CD8-positive, alpha-beta memory T cell (primary cell): ENCODE results near the gene MPI. TPM values are rescaled to one million over a fixed set of nuclear protein-coding genes. Genes with fewer than 3 reads are reported as not detected.
A peak's percentile ranks its signal among the peaks of the same experiment; 100 is the strongest.
"Not testable (repeated sequence)": the region's sequence is repeated elsewhere in the genome, so short reads cannot be mapped to it uniquely, and the experiment has no call there.

Experiments used
- CTCF ChIA-PET: fragments of 350-600 bp; sonication (Branson Sonifier 250); formaldehyde crosslinking; loops from one replicate; lab custom pipeline; 2021; ENCODE audit warnings: antibody characterized with exemption; lab: Charles Lee
- POLR2A ChIA-PET: fragments of 350-600 bp; sonication (Branson Sonifier 250); formaldehyde crosslinking; loops from one replicate; lab custom pipeline; 2021; ENCODE audit warnings: antibody characterized with exemption; lab: Charles Lee
- DNase-seq, 5 donors: peaks; one replicate each; pipeline versions ENCODE4 v3.0.0 to v3.0.0-alpha.2; 2020 to 2022; ENCODE audit warnings: mixed read lengths in 1 of 5
- H3K27ac ChIP-seq: one replicate; pipeline ENCODE4 v1.7.0; 2013; ENCODE audit warnings: low read depth, mild to moderate bottlenecking, low read length, moderate library complexity
- H3K27me3 ChIP-seq: 2 replicates; pipeline ENCODE4 v1.7.0; 2013; ENCODE audit warnings: low read length, mild to moderate bottlenecking; ENCODE audit not compliant: insufficient read depth, poor library complexity, severe bottlenecking
- H3K36me3 ChIP-seq: 2 replicates; pipeline ENCODE4 v1.7.0; 2013; ENCODE audit warnings: mild to moderate bottlenecking, low read length, moderate library complexity; ENCODE audit not compliant: insufficient read depth
- H3K4me1 ChIP-seq: 2 replicates; pipeline ENCODE4 v1.7.0; 2013; ENCODE audit warnings: mild to moderate bottlenecking, low read length, moderate library complexity; ENCODE audit not compliant: insufficient read depth
- H3K4me3 ChIP-seq: 2 replicates; pipeline ENCODE4 v1.7.0; 2013; ENCODE audit warnings: mild to moderate bottlenecking, low read length
- H3K9me3 ChIP-seq: 2 replicates; pipeline ENCODE4 v1.7.0; 2013; ENCODE audit warnings: mild to moderate bottlenecking, low read length
- H3K27ac Mint-ChIP-seq, 8 donors: one replicate each; pipeline ENCODE4 v1.8.0; 2020 to 2021; ENCODE audit warnings: mixed read lengths in 8 of 8, mild to moderate bottlenecking in 6 of 8, inconsistent platforms in 3 of 8, moderate library complexity in 3 of 8
- H3K27me3 Mint-ChIP-seq, 2 donors: one replicate each; pipeline ENCODE4 v1.8.0; 2020 to 2021; ENCODE audit warnings: mixed read lengths in 2 of 2, mild to moderate bottlenecking in 1 of 2, moderate library complexity in 1 of 2
- H3K36me3 Mint-ChIP-seq, 3 donors: one replicate each; pipeline ENCODE4 v1.8.0; 2020 to 2021; ENCODE audit warnings: mixed read lengths in 3 of 3, inconsistent platforms in 1 of 3, mild to moderate bottlenecking in 1 of 3
- H3K4me1 Mint-ChIP-seq, 3 donors: one replicate each; pipeline ENCODE4 v1.8.0; 2020 to 2021; ENCODE audit warnings: mixed read lengths in 3 of 3, inconsistent platforms in 1 of 3, mild to moderate bottlenecking in 1 of 3
- H3K4me3 Mint-ChIP-seq, 7 donors: one replicate each; pipeline ENCODE4 v1.8.0; 2020 to 2021; ENCODE audit warnings: mixed read lengths in 7 of 7, mild to moderate bottlenecking in 6 of 7, moderate library complexity in 4 of 7, inconsistent platforms in 2 of 7
- H3K9me3 Mint-ChIP-seq, 5 donors: one replicate each; pipeline ENCODE4 v1.8.0; 2020 to 2022; ENCODE audit warnings: mixed read lengths in 5 of 5, mild to moderate bottlenecking in 3 of 5, moderate library complexity in 2 of 5, inconsistent platforms in 1 of 5
- polyA plus RNA-seq: library from polyadenylated mRNA; unstranded; fragments of 300-500 nt; fragmentation: Illumina TruSeq; gene quantifications from one replicate; pipeline ENCODE4 v1.2.3, GENCODE V29; 2021
- total RNA-seq, 2 experiments: library from RNA; stranded (reverse); gene quantifications; one replicate each; pipeline ENCODE4 v1.2.3, GENCODE V29; 2021

The MPI gene
- total and polyA plus RNA-seq, 3 experiments from 2014 or later = 40.4 to 61.1 (median 43.0) TPM

- H3K36me3 ChIP-seq = peaks cover 6% of the 10 kb centered on the region
- no peaks in the 10 kb centered on the region for H3K9me3 Mint-ChIP-seq
- H3K27ac Mint-ChIP-seq = peak overlapping the region; percentile 85 to 100 (median 96)
- peak in 3 of 5 donors; percentile 61 to 74 (median 70) for DNase-seq
- ChIA-PET POLR2A (interaction anchor here (0.6 to 1.6 kb wide), 12 partner anchors 8 to 117 kb away, joined by 3 to 12 read pairs (median 4); partner anchors contain the start of gene FAM219B), CTCF (interaction anchor here (0.9 to 2.6 kb wide), 9 partner anchors 9 to 279 kb away, joined by 3 to 8 read pairs (median 4); no protein-coding TSS in a partner anchor)
- H3K27me3 ChIP-seq = no peaks in the 10 kb centered on the region
- peaks cover 46% of the 10 kb centered on the region for H3K4me1 ChIP-seq
- H3K4me3 ChIP-seq = peak overlapping the region; percentile 19
- H3K9me3 ChIP-seq = no peaks in the 10 kb centered on the region
- no peaks in the 10 kb centered on the region for H3K27me3 Mint-ChIP-seq
- H3K4me3 Mint-ChIP-seq = peak overlapping the region; percentile 48 to 87 (median 79)
- peaks cover 36 to 62% (median 46%) of the 10 kb centered on the region in 3 donors for H3K4me1 Mint-ChIP-seq
- peaks cover 0 to 50% (median 7%) of the 10 kb centered on the region in 3 donors for H3K36me3 Mint-ChIP-seq
- H3K27ac ChIP-seq = peak overlapping the region; percentile 34
These were observed 3.8 kb downstream of the MPI start for GRCh38 chr15:74893627-74894026.

GRCh38 chr15:74894383-74894782 is 4.5 kb downstream of the MPI start:
- not testable (repeated sequence) for H3K36me3 ChIP-seq, DNase-seq, H3K27me3 ChIP-seq, H3K9me3 Mint-ChIP-seq, H3K9me3 ChIP-seq, H3K27me3 Mint-ChIP-seq, H3K4me3 ChIP-seq, H3K27ac ChIP-seq
- POLR2A ChIA-PET = interaction anchor here (0.6 to 1.6 kb wide), 4 partner anchors 7 to 57 kb away, joined by 3 to 12 read pairs (median 6); partner anchors contain the start of gene FAM219B
- peaks cover 0 to 57% (median 7%) of the 10 kb centered on the region in 3 donors for H3K36me3 Mint-ChIP-seq
- H3K4me1 Mint-ChIP-seq = peaks cover 32 to 61% (median 46%) of the 10 kb centered on the region in 3 donors
- peaks cover 42% of the 10 kb centered on the region for H3K4me1 ChIP-seq
- H3K4me3 Mint-ChIP-seq = peak overlapping the region in 2 of 7 donors; percentile 78 to 86
- CTCF ChIA-PET = interaction anchor here (1.0 to 1.4 kb wide), 6 partner anchors 13 to 280 kb away, joined by 3 to 7 read pairs (median 3); partner anchors contain the start of gene ULK3
- H3K27ac Mint-ChIP-seq = peak overlapping the region in 2 of 8 donors; percentile 50 to 70

- no peaks in the 10 kb centered on the region for H3K27me3 ChIP-seq
- H3K36me3 ChIP-seq = peaks cover 17% of the 10 kb centered on the region
- H3K4me3 ChIP-seq = no peak overlapping the region
- POLR2A ChIA-PET = interaction anchor here (0.6 kb wide), 1 partner anchor 12 kb away, joined by 3 read pairs; no protein-coding TSS in a partner anchor
- Mint-ChIP-seq H3K27me3 (no peaks in the 10 kb centered on the region), H3K4me3 (no peak overlapping the region), H3K27ac (peak overlapping the region in 7 of 8 donors; percentile 56 to 84 (median 75)), H3K36me3 (peaks cover 0 to 63% (median 12%) of the 10 kb centered on the region in 3 donors), H3K9me3 (no peaks in the 10 kb centered on the region), H3K4me1 (peaks cover 21 to 53% (median 36%) of the 10 kb centered on the region in 3 donors)
- no peak for DNase-seq
- no peaks in the 10 kb centered on the region for H3K9me3 ChIP-seq
- peaks cover 36% of the 10 kb centered on the region for H3K4me1 ChIP-seq
- no peak overlapping the region for H3K27ac ChIP-seq
- CTCF ChIA-PET = interaction anchor here (1.1 to 3.0 kb wide), 2 partner anchors 11 to 125 kb away, joined by 3 to 9 read pairs; partner anchors contain the start of gene FAM219B
These were observed 6.0 kb downstream of the MPI start for GRCh38 chr15:74895830-74896229.

- no peak for DNase-seq
- Mint-ChIP-seq H3K27me3 (no peaks in the 10 kb centered on the region), H3K4me1 (peaks cover 21 to 52% (median 38%) of the 10 kb centered on the region in 3 donors), H3K4me3 (no peak overlapping the region), H3K36me3 (peaks cover 0 to 65% (median 13%) of the 10 kb centered on the region in 3 donors), H3K27ac (peak overlapping the region in 3 of 8 donors; percentile 42 to 62 (median 55)), H3K9me3 (no peaks in the 10 kb centered on the region)
- no peak overlapping the region for H3K4me3 ChIP-seq
- ChIA-PET POLR2A (no interaction called here), CTCF (interaction anchor here (1.0 to 3.0 kb wide), 4 partner anchors 10 to 125 kb away, joined by 3 to 9 read pairs (median 3); partner anchors contain the start of gene FAM219B)
- H3K9me3 ChIP-seq = no peaks in the 10 kb centered on the region
- H3K36me3 ChIP-seq = peaks cover 21% of the 10 kb centered on the region
- no peak overlapping the region for H3K27ac ChIP-seq
- no peaks in the 10 kb centered on the region for H3K27me3 ChIP-seq
- H3K4me1 ChIP-seq = peaks cover 36% of the 10 kb centered on the region
These were observed 6.5 kb downstream of the MPI start for GRCh38 chr15:74896316-74896715.

GRCh38 chr15:74897300-74897701 is 7.5 kb downstream of the MPI start:
- no peak overlapping the region for H3K27ac ChIP-seq
- peaks cover 40% of the 10 kb centered on the region for H3K4me1 ChIP-seq
- H3K4me3 Mint-ChIP-seq = no peak overlapping the region
- peaks cover 28 to 52% (median 40%) of the 10 kb centered on the region in 3 donors for H3K4me1 Mint-ChIP-seq
- no peak for DNase-seq
- no peaks in the 10 kb centered on the region for H3K9me3 Mint-ChIP-seq
- H3K36me3 Mint-ChIP-seq = peaks cover 0 to 64% (median 13%) of the 10 kb centered on the region in 3 donors
- ChIA-PET POLR2A (interaction anchor here (1.0 kb wide), 1 partner anchor 9 kb away, joined by 3 read pairs; no protein-coding TSS in a partner anchor), CTCF (interaction anchor here (1.0 to 3.0 kb wide), 3 partner anchors 9 to 109 kb away, joined by 3 to 9 read pairs (median 3); partner anchors contain the start of gene FAM219B)
- no peaks in the 10 kb centered on the region for H3K9me3 ChIP-seq
- peak overlapping the region in 3 of 8 donors; percentile 63 to 85 (median 77) for H3K27ac Mint-ChIP-seq
- no peaks in the 10 kb centered on the region for H3K27me3 ChIP-seq
- H3K4me3 ChIP-seq = no peak overlapping the region
- no peaks in the 10 kb centered on the region for H3K27me3 Mint-ChIP-seq
- peaks cover 21% of the 10 kb centered on the region for H3K36me3 ChIP-seq

GRCh38 chr15:74901612-74902063 is 11.8 kb downstream of the MPI start:
- Histone ChIP-seq H3K4me3 (no peak overlapping the region), H3K27ac (no peak overlapping the region), H3K9me3 (no peaks in the 10 kb centered on the region), H3K27me3 (no peaks in the 10 kb centered on the region), H3K4me1 (peaks cover 35% of the 10 kb centered on the region), H3K36me3 (peaks cover 25% of the 10 kb centered on the region)
- ChIA-PET CTCF (interaction anchor here (0.6 to 4.9 kb wide), 44 partner anchors 8 to 460 kb away, joined by 3 to 46 read pairs (median 5); partner anchors contain the start of genes COX5A, CPLX3, MPI and SCAMP2), POLR2A (interaction anchor here (0.6 to 1.3 kb wide), 5 partner anchors 8 to 57 kb away, joined by 3 to 10 read pairs (median 4); partner anchors contain the start of gene COX5A)
- no peaks in the 10 kb centered on the region for H3K9me3 Mint-ChIP-seq
- H3K27ac Mint-ChIP-seq = peak overlapping the region; percentile 6 to 91 (median 82)
- peak; percentile 29 to 74 (median 59) for DNase-seq
- H3K27me3 Mint-ChIP-seq = no peaks in the 10 kb centered on the region
- peak overlapping the region in 2 of 7 donors; percentile 48 to 76 for H3K4me3 Mint-ChIP-seq
- H3K4me1 Mint-ChIP-seq = peaks cover 37 to 57% (median 45%) of the 10 kb centered on the region in 3 donors
- H3K36me3 Mint-ChIP-seq = peaks cover 0 to 78% (median 8%) of the 10 kb centered on the region in 3 donors

GRCh38 chr15:74902295-74903075 is 12.6 kb downstream of the MPI start:
- DNase-seq = no peak
- Histone ChIP-seq H3K27ac (no peak overlapping the region), H3K4me1 (peaks cover 39% of the 10 kb centered on the region), H3K9me3 (no peaks in the 10 kb centered on the region), H3K27me3 (no peaks in the 10 kb centered on the region), H3K36me3 (peaks cover 25% of the 10 kb centered on the region), H3K4me3 (no peak overlapping the region)
- Mint-ChIP-seq H3K36me3 (peaks cover 0 to 76% (median 8%) of the 10 kb centered on the region in 3 donors), H3K4me1 (peaks cover 44 to 60% (median 53%) of the 10 kb centered on the region in 3 donors), H3K4me3 (no peak overlapping the region), H3K27ac (peak overlapping the region; percentile 6 to 87 (median 84)), H3K27me3 (no peaks in the 10 kb centered on the region), H3K9me3 (no peaks in the 10 kb centered on the region)
- ChIA-PET POLR2A (interaction anchor here (1.3 kb wide), 1 partner anchor 9 kb away, joined by 4 read pairs; no protein-coding TSS in a partner anchor), CTCF (interaction anchor here (0.6 to 4.9 kb wide), 45 partner anchors 7 to 461 kb away, joined by 3 to 46 read pairs (median 5); partner anchors contain the start of genes COX5A, CPLX3, MPI and SCAMP2)
